ENCODE measurements around the gene CCDC110.

CCDC110 gene

DNA sequence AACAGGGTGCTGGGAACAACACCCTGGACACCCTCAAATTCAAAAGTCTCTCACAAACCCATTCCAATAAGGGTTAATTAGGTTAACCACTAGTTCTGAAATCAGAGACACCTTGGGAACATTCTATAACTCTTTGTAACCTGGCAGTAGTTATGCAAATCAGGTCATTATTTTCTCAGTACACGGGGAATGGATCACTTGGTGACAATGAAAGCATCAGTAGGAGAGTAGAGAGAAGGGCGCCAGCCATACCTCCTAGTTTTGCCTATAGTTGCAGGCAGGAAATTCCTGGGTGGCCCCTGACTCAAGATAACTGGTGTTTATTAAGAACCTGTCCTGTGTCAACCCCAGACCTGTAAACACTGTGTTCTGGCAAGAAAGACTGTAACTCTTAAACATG lies 2.5 kb downstream of the CCDC110 start:
- no peak overlapping the region for H3K9ac ChIP-seq (ENCODE audit: low read length)
- H3K27ac ChIP-seq (ENCODE audit: low read depth, low read length), result no peak overlapping the region
- H3K27me3 ChIP-seq (ENCODE audit: control insufficient read depth, insufficient read depth, low read length), result no peaks in the 10 kb centered on the region
- no peaks in the 10 kb centered on the region for H3K36me3 ChIP-seq (ENCODE audit: control insufficient read depth, insufficient read depth, low read length)
- H3K4me3 ChIP-seq (ENCODE audit: low read length), result no peak overlapping the region
- peaks cover 7% of the 10 kb centered on the region for H3K4me1 ChIP-seq (ENCODE audit: control insufficient read depth, insufficient read depth, low read length)

DNA sequence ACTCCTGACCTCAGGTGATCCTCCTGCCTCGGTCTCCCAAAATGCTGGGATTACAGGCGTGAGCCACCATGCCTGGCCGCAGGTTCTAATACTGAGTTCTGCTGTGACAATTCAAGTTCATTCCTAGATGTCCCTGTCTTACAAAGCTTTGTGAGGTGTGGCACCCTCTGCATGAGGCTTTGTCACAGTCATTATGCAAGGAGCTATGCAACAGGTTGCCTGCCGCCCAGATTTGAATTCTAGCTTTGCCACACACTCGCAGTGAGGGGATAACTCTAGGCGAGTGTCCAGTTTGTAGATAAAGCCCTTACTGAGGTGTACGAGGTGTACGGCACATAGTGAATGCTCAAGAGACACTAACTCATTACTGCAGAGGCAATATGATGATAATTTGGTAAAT lies 3.5 kb downstream of the CCDC110 start:
- no peak overlapping the region for H3K27ac ChIP-seq (ENCODE audit: low read depth, low read length)

GRCh38 chr4:185467101-185467500 lies 4.4 kb downstream of the CCDC110 start:
- Histone ChIP-seq H3K27me3 (ENCODE audit: control insufficient read depth, insufficient read depth, low read length) (no peaks in the 10 kb centered on the region), H3K9ac (ENCODE audit: low read length) (no peak overlapping the region), H3K36me3 (ENCODE audit: control insufficient read depth, insufficient read depth, low read length) (no peaks in the 10 kb centered on the region), H3K4me1 (ENCODE audit: control insufficient read depth, insufficient read depth, low read length) (peaks cover 5% of the 10 kb centered on the region), H3K4me3 (ENCODE audit: low read length) (no peak overlapping the region), H3K27ac (ENCODE audit: low read depth, low read length) (no peak overlapping the region)

More for the DNA sequence above, 3.5 kb downstream of the CCDC110 start:
- peaks cover 7% of the 10 kb centered on the region for H3K4me1 ChIP-seq (ENCODE audit: control insufficient read depth, insufficient read depth, low read length)
- no peak overlapping the region for H3K9ac ChIP-seq (ENCODE audit: low read length)
- H3K36me3 ChIP-seq (ENCODE audit: control insufficient read depth, insufficient read depth, low read length), result no peaks in the 10 kb centered on the region
- H3K27me3 ChIP-seq (ENCODE audit: control insufficient read depth, insufficient read depth, low read length), result no peaks in the 10 kb centered on the region
- H3K4me3 ChIP-seq (ENCODE audit: low read length), result no peak overlapping the region

DNA sequence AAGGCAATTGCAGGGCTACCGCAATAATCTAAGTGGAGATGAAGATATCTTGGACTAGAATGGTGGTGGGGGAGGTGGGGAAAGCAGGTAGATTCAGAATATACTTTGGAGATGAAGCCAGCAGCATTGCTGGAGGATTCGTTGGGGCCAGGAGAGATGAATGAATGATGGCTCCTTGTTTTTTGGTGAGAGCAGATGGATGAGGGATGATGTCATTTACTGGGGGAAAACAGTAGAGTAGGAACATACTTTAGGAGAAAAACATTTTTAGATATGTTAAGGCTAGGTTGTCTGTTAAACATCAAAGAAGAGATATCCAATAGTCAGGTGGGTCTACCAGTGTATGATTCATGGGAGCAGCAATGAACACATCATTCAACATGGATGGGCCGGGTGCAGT lies 5.8 kb downstream of the CCDC110 start:
- Histone ChIP-seq H3K27ac (ENCODE audit: low read depth, low read length) (no peak overlapping the region), H3K4me3 (ENCODE audit: low read length) (no peak overlapping the region), H3K4me1 (ENCODE audit: control insufficient read depth, insufficient read depth, low read length) (peaks cover 3% of the 10 kb centered on the region), H3K27me3 (ENCODE audit: control insufficient read depth, insufficient read depth, low read length) (no peaks in the 10 kb centered on the region), H3K9ac (ENCODE audit: low read length) (no peak overlapping the region), H3K36me3 (ENCODE audit: control insufficient read depth, insufficient read depth, low read length) (no peaks in the 10 kb centered on the region)

DNA sequence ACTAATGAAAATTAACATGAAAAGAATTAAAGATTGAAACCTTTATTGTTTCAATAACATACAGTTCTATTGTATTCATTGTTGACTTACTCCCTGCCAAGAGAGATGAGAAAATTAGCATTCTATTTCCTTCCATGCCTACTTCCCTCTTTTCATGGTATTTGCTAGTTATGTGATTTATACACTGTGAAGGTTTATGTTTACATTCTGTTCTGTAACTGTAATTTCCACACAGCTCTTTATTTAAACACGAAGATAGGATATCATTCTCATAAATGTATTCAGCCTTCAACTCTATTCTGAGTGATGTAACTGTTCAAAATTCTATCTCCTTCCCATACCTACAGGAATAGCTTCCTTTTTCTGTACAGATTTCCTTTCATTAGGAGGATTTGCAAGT lies 6.6 kb downstream of the CCDC110 start:
- Histone ChIP-seq H3K27ac (ENCODE audit: low read depth, low read length) (no peak overlapping the region), H3K4me3 (ENCODE audit: low read length) (no peak overlapping the region), H3K9ac (ENCODE audit: low read length) (no peak overlapping the region), H3K27me3 (ENCODE audit: control insufficient read depth, insufficient read depth, low read length) (no peaks in the 10 kb centered on the region), H3K36me3 (ENCODE audit: control insufficient read depth, insufficient read depth, low read length) (no peaks in the 10 kb centered on the region), H3K4me1 (ENCODE audit: control insufficient read depth, insufficient read depth, low read length) (no peaks in the 10 kb centered on the region)

DNA sequence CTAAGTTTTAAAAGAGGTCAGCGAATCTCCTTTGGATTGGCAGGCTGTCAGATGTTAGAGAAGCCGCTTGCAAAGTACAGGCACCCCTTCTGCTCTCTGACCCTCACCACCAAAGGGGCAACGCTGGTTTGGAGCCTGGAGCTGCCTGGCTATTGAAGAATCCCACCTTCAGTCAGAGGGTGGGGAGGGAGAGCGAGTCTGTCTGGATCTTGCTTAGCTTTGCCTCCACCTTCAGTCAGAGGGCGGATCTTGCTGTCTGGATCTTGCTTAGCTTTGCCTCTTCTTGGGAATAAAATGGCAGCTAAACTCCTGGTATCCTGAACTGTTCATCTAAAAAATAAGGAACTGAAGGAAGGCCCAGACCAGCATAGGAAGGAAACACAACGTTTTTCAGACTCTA lies 7.3 kb downstream of the CCDC110 start:
- Histone ChIP-seq H3K36me3 (ENCODE audit: control insufficient read depth, insufficient read depth, low read length) (no peaks in the 10 kb centered on the region), H3K27me3 (ENCODE audit: control insufficient read depth, insufficient read depth, low read length) (no peaks in the 10 kb centered on the region), H3K4me3 (ENCODE audit: low read length) (no peak overlapping the region), H3K9ac (ENCODE audit: low read length) (no peak overlapping the region), H3K27ac (ENCODE audit: low read depth, low read length) (no peak overlapping the region), H3K4me1 (ENCODE audit: control insufficient read depth, insufficient read depth, low read length) (no peaks in the 10 kb centered on the region)

DNA sequence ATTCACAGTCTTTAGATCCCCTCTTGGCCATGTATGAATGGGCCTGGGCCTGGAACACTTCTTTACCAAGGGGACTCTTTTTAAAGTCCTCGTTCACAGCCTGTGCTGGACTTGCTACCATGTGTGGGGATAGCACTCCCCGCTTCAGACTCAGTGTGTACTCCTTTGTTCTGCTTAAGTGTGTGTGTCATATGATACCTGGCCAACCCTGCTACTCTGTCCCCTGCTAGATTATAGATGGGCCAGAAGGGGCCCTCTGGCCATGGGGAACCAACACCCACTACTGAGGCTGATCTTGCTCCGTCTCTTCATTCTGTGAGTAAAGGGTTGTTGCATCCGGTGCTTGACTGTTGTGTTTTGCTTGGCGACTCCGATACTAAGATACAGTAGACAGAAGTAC lies 8.0 kb downstream of the CCDC110 start:
- Histone ChIP-seq H3K9ac (ENCODE audit: low read length) (no peak overlapping the region), H3K36me3 (ENCODE audit: control insufficient read depth, insufficient read depth, low read length) (no peaks in the 10 kb centered on the region), H3K27ac (ENCODE audit: low read depth, low read length) (no peak overlapping the region), H3K4me3 (ENCODE audit: low read length) (no peak overlapping the region), H3K4me1 (ENCODE audit: control insufficient read depth, insufficient read depth, low read length) (no peaks in the 10 kb centered on the region), H3K27me3 (ENCODE audit: control insufficient read depth, insufficient read depth, low read length) (no peaks in the 10 kb centered on the region)

- no peak overlapping the region for H3K27ac ChIP-seq (ENCODE audit: low read depth, low read length)
- no peaks in the 10 kb centered on the region for H3K4me1 ChIP-seq (ENCODE audit: control insufficient read depth, insufficient read depth, low read length)
- H3K9ac ChIP-seq (ENCODE audit: low read length), result no peak overlapping the region
- H3K36me3 ChIP-seq (ENCODE audit: control insufficient read depth, insufficient read depth, low read length), result no peaks in the 10 kb centered on the region
- H3K27me3 ChIP-seq (ENCODE audit: control insufficient read depth, insufficient read depth, low read length), result no peaks in the 10 kb centered on the region
- no peak overlapping the region for H3K4me3 ChIP-seq (ENCODE audit: low read length)
Measured at GRCh38 chr4:185461565-185461964, 10.0 kb downstream of the CCDC110 start.

GRCh38 chr4:185457136-185457535 lies 14.4 kb downstream of the CCDC110 start:
- no peaks in the 10 kb centered on the region for H3K4me1 ChIP-seq (ENCODE audit: control insufficient read depth, insufficient read depth, low read length)
- H3K9ac ChIP-seq (ENCODE audit: low read length), result no peak overlapping the region
- no peaks in the 10 kb centered on the region for H3K36me3 ChIP-seq (ENCODE audit: control insufficient read depth, insufficient read depth, low read length)
- H3K27me3 ChIP-seq (ENCODE audit: control insufficient read depth, insufficient read depth, low read length), result no peaks in the 10 kb centered on the region
- H3K4me3 ChIP-seq (ENCODE audit: low read length), result no peak overlapping the region
- H3K27ac ChIP-seq (ENCODE audit: low read depth, low read length), result no peak overlapping the region

DNA sequence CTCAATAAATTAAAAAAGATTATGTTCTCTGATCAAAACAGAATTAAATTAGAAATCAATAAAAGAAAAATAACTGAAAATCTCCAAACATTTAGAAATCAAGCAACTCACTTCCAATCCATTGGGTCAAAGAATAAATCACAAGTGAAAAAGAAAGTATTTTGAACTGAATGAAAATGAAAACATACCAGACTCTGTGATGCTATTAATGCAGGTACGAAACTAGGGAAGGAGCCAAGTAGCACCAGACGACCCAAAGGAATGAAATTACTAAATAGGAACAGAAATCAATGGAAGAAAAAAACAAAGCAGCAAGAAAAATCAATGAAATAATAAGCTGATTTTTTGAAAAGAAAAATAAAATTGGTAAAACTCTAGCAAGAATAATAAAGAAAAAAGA lies 15.4 kb downstream of the CCDC110 start:
- no peaks in the 10 kb centered on the region for H3K27me3 ChIP-seq (ENCODE audit: control insufficient read depth, insufficient read depth, low read length)
- H3K36me3 ChIP-seq (ENCODE audit: control insufficient read depth, insufficient read depth, low read length), result no peaks in the 10 kb centered on the region
- no peak overlapping the region for H3K9ac ChIP-seq (ENCODE audit: low read length)
- H3K27ac ChIP-seq (ENCODE audit: low read depth, low read length), result no peak overlapping the region
- no peaks in the 10 kb centered on the region for H3K4me1 ChIP-seq (ENCODE audit: control insufficient read depth, insufficient read depth, low read length)
- H3K4me3 ChIP-seq (ENCODE audit: low read length), result no peak overlapping the region

GRCh38 chr4:185445209-185445608 lies 26.3 kb downstream of the CCDC110 start:
- H3K36me3 ChIP-seq (ENCODE audit: control insufficient read depth, insufficient read depth, low read length), result no peaks in the 10 kb centered on the region
- no peaks in the 10 kb centered on the region for H3K4me1 ChIP-seq (ENCODE audit: control insufficient read depth, insufficient read depth, low read length)
- H3K4me3 ChIP-seq (ENCODE audit: low read length), result no peak overlapping the region
- H3K27ac ChIP-seq (ENCODE audit: low read depth, low read length), result no peak overlapping the region
- H3K9ac ChIP-seq (ENCODE audit: low read length), result no peak overlapping the region
- no peaks in the 10 kb centered on the region for H3K27me3 ChIP-seq (ENCODE audit: control insufficient read depth, insufficient read depth, low read length)

- Histone ChIP-seq H3K4me3 (ENCODE audit: low read length) (no peak overlapping the region), H3K9ac (ENCODE audit: low read length) (no peak overlapping the region), H3K27me3 (ENCODE audit: control insufficient read depth, insufficient read depth, low read length) (no peaks in the 10 kb centered on the region), H3K27ac (ENCODE audit: low read depth, low read length) (no peak overlapping the region), H3K36me3 (ENCODE audit: control insufficient read depth, insufficient read depth, low read length) (no peaks in the 10 kb centered on the region), H3K4me1 (ENCODE audit: control insufficient read depth, insufficient read depth, low read length) (no peaks in the 10 kb centered on the region)
Measured at GRCh38 chr4:185441479-185441878, 30.1 kb downstream of the CCDC110 start.

GRCh38 chr4:185437809-185438208 lies 33.7 kb downstream of the CCDC110 start:
- H3K9ac ChIP-seq (ENCODE audit: low read length), result no peak overlapping the region
- H3K4me1 ChIP-seq (ENCODE audit: control insufficient read depth, insufficient read depth, low read length), result no peaks in the 10 kb centered on the region
- no peaks in the 10 kb centered on the region for H3K27me3 ChIP-seq (ENCODE audit: control insufficient read depth, insufficient read depth, low read length)
- H3K36me3 ChIP-seq (ENCODE audit: control insufficient read depth, insufficient read depth, low read length), result no peaks in the 10 kb centered on the region
- no peak overlapping the region for H3K27ac ChIP-seq (ENCODE audit: low read depth, low read length)
- H3K4me3 ChIP-seq (ENCODE audit: low read length), result no peak overlapping the region

All from rectal smooth muscle tissue (tissue), 1 donor.